Ishikawa (cell line): ENCODE data around the gene SSX5.

Experiments used
- CEBPB ChIP-seq: IDR thresholded peaks from 2 replicates; pipeline ENCODE4 v1.6.1; 2012
- CREB1 ChIP-seq: IDR thresholded peaks from 2 replicates; pipeline ENCODE4 v1.6.1; 2012; ENCODE audit warnings: low read depth
- EGR1 ChIP-seq: IDR thresholded peaks from 2 replicates; pipeline ENCODE4 v1.6.1; 2012
- EP300 ChIP-seq: IDR thresholded peaks from 2 replicates; pipeline ENCODE4 v1.6.1; 2012; ENCODE audit warnings: borderline replicate concordance
- FOXM1 ChIP-seq: IDR thresholded peaks from 2 replicates; pipeline ENCODE4 v1.6.1; 2012; ENCODE audit warnings: low read depth, borderline replicate concordance
- MAX ChIP-seq: IDR thresholded peaks from 2 replicates; pipeline ENCODE4 v1.6.1; 2012
- NFIC ChIP-seq: IDR thresholded peaks from 2 replicates; pipeline ENCODE4 v1.6.1; 2012
- RAD21 ChIP-seq: IDR thresholded peaks from 2 replicates; pipeline ENCODE4 v1.6.1; 2012; ENCODE audit warnings: low read depth
- REST ChIP-seq: IDR thresholded peaks from 2 replicates; pipeline ENCODE4 v1.6.1; 2012; ENCODE audit warnings: low read depth, mild to moderate bottlenecking
- TAF1 ChIP-seq: IDR thresholded peaks from 2 replicates; pipeline ENCODE4 v1.6.1; 2012; ENCODE audit warnings: low read depth, mild to moderate bottlenecking
- TCF12 ChIP-seq: IDR thresholded peaks from 2 replicates; pipeline ENCODE4 v1.6.1; 2012; ENCODE audit warnings: low read depth
- TEAD4 ChIP-seq: IDR thresholded peaks from 2 replicates; pipeline ENCODE4 v1.6.1; 2012
- USF1 ChIP-seq: IDR thresholded peaks from 2 replicates; pipeline ENCODE4 v1.6.1; 2012
- YY1 ChIP-seq: IDR thresholded peaks from 2 replicates; pipeline ENCODE4 v1.6.1; 2012; ENCODE audit warnings: low read depth
- ZBTB7A ChIP-seq: IDR thresholded peaks from 2 replicates; pipeline ENCODE4 v1.6.1; 2012; ENCODE audit warnings: low read depth

SSX5 gene

GRCh38 chrX:48196745-48197201 is at the start of gene SSX5:
TSS of gene SSX5 (minus strand) at chrX:48196795. CDS start at chrX:48195358, 1,437 bp downstream.
- TF ChIP-seq CEBPB (peak; percentile 73), NFIC (no peak)

- TF ChIP-seq MAX (no peak), USF1 (no peak), FOXM1 (no peak), NFIC (no peak), ZBTB7A (no peak), CREB1 (no peak), TEAD4 (no peak), YY1 (no peak), CEBPB (no peak), RAD21 (no peak), REST (no peak)
These were observed 15.8 kb downstream of the SSX5 start for GRCh38 chrX:48180811-48181210.

- TF ChIP-seq MAX (no peak), EGR1 (no peak), TCF12 (no peak), REST (no peak), TAF1 (no peak), RAD21 (no peak)
These were observed 16.9 kb downstream of the SSX5 start for GRCh38 chrX:48179691-48180090.

GRCh38 chrX:48166322-48166721 is 30.3 kb downstream of the SSX5 start:
- peak; percentile 39; the same call in 1 of the 2 replicates for TF ChIP-seq REST

GRCh38 chrX:48165241-48165640 is 31.4 kb downstream of the SSX5 start:
- TF ChIP-seq REST, result no peak
- TF ChIP-seq RAD21, result no peak
- TF ChIP-seq TEAD4, result no peak
- TF ChIP-seq ZBTB7A, result no peak
- TF ChIP-seq CREB1, result no peak
- TF ChIP-seq EGR1, result no peak
- TF ChIP-seq EP300, result no peak
- TF ChIP-seq YY1, result no peak
- TF ChIP-seq TAF1, result no peak
- no peak for TF ChIP-seq TCF12
- TF ChIP-seq USF1, result no peak
- no peak for TF ChIP-seq MAX
- TF ChIP-seq CEBPB, result no peak
- no peak for TF ChIP-seq NFIC
- TF ChIP-seq FOXM1, result no peak
